Activated T-helper 1 cell treated with anti-CD3 and anti-CD28 coated beads, Interleukin-12 subunit alpha, Interleukin-12 subunit beta, Interleukin-2, Interleukin-4 antibody, amounts not matched to agents 30 ng/mL and 10 ng/mL and 1 ng/mL, durations not matched to agents 14 hours and 24 hours and 36 hours (primary cell): ENCODE measurements around the gene CRB2. TPM values are rescaled to one million over a fixed set of nuclear protein-coding genes. Genes with fewer than 3 reads are reported as not detected.
"Not testable (repeated sequence)": the region's sequence is repeated elsewhere in the genome, so short reads cannot be mapped to it uniquely, and the experiment has no call there.

Source experiments
- DNase-seq: peaks from one replicate; pipeline ENCODE4 v3.0.0; 2021; ENCODE audit warnings: low spot score
- H3K27ac Mint-ChIP-seq: one replicate; pipeline ENCODE4 v1.8.0; 2021; ENCODE audit warnings: mild to moderate bottlenecking, mixed read lengths
- H3K27me3 Mint-ChIP-seq: one replicate; pipeline ENCODE4 v1.8.0; 2022; ENCODE audit warnings: mild to moderate bottlenecking, moderate library complexity, mixed read lengths; ENCODE audit not compliant: insufficient read depth
- H3K36me3 Mint-ChIP-seq: one replicate; pipeline ENCODE4 v1.8.0; 2021; ENCODE audit warnings: low read depth, mixed read lengths
- H3K4me1 Mint-ChIP-seq: one replicate; pipeline ENCODE4 v1.8.0; 2021; ENCODE audit warnings: low read depth, mixed read lengths
- H3K4me3 Mint-ChIP-seq: one replicate; pipeline ENCODE4 v1.8.0; 2021; ENCODE audit warnings: mild to moderate bottlenecking, moderate library complexity, mixed read lengths
- H3K9me3 Mint-ChIP-seq: one replicate; pipeline ENCODE4 v1.8.0; 2021; ENCODE audit warnings: mixed read lengths
- intact Hi-C: fragments of 100-400 bp; cut with micrococcal nuclease; formaldehyde crosslinking; loops from one replicate; pipeline ENCODE4 v1.15.1; 2024
- total RNA-seq: library from RNA; stranded (reverse); gene quantifications from 2 replicates; pipeline ENCODE4 v1.2.3, GENCODE V29; 2022

The CRB2 gene
- total RNA-seq, 1 donor from 2014 or later, result not detected

GRCh38 chr9:123321616-123322272 lies 34.3 kb upstream of the CRB2 start:
- peaks cover 44% of the 10 kb centered on the region for H3K4me1 Mint-ChIP-seq

GRCh38 chr9:123322273-123323195 lies 33.5 kb upstream of the CRB2 start:
- no peaks in the 10 kb centered on the region for H3K9me3 Mint-ChIP-seq
- H3K36me3 Mint-ChIP-seq, result no peaks in the 10 kb centered on the region
- intact Hi-C loops, result loop anchor here (1.0 kb wide), 4 partner anchors 17 to 97 kb away; partner anchors contain the start of gene STRBP
- H3K4me3 Mint-ChIP-seq, result peak overlapping the region; percentile 70
- peaks cover 37% of the 10 kb centered on the region for H3K4me1 Mint-ChIP-seq
- DNase-seq, result peak; percentile 51
- H3K27ac Mint-ChIP-seq, result peak overlapping the region; percentile 80
- H3K27me3 Mint-ChIP-seq, result peaks cover 6% of the 10 kb centered on the region

More at GRCh38 chr9:123321616-123322272, 34.3 kb upstream of the CRB2 start:
- intact Hi-C loops, result loop anchor here (1.0 kb wide), 1 partner anchor 96 kb away; no protein-coding TSS in a partner anchor
- Mint-ChIP-seq H3K9me3 (no peaks in the 10 kb centered on the region), H3K27ac (peak overlapping the region; percentile 80), H3K27me3 (peaks cover 6% of the 10 kb centered on the region), H3K36me3 (no peaks in the 10 kb centered on the region), H3K4me3 (peak overlapping the region; percentile 70)
- no peak for DNase-seq

DNA sequence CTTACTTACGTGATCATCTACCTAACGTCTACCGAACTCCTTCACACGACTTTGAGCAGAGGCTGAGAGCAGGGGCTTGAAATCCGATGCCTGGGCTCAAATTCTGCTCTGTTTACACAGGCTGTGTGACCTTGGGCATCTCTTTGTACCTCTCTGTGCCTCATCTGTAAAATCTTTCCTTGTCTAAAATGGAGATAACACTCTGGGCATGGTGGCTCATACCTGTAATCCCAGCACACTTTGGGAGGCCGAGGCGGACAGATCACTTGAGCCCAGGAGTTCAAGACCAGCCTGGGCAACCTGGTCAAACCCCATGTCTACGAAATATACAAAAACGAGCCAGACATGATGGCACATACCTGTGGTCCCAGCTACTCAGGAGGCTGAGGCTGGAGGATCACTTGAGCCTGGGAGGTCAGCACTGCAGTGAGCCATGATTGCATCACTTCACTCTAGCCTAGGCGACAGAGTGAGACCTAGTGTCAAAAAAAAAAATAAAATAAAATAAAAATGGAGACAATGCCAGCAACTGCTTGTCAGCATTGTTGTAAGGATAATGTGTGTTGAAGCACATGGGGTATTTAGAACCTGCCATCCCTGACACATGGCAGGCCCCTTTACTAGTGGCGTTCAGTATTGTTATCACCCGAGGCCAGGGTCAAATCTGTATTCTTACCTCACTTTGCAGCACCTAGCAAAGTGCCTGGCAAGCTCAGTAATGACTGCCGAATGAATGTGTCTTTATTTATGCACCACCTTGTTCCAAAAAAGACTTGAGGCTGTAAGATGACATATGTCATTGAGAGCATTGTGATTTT lies 32.6 kb upstream of the CRB2 start:
- intact Hi-C loops, result loop anchor here (1.0 kb wide), 3 partner anchors 16 to 55 kb away; partner anchors contain the start of gene STRBP
- Mint-ChIP-seq H3K27me3 (peaks cover 6% of the 10 kb centered on the region), H3K4me1 (peaks cover 32% of the 10 kb centered on the region), H3K36me3 (no peaks in the 10 kb centered on the region), H3K9me3 (no peaks in the 10 kb centered on the region), H3K27ac (peak overlapping the region; percentile 80), H3K4me3 (peak overlapping the region; percentile 56)
- DNase-seq, result no peak

GRCh38 chr9:123324767-123325183 lies 31.2 kb upstream of the CRB2 start:
- Mint-ChIP-seq H3K9me3 (no peaks in the 10 kb centered on the region), H3K27me3 (peaks cover 3% of the 10 kb centered on the region), H3K4me3 (no peak overlapping the region), H3K4me1 (peaks cover 27% of the 10 kb centered on the region), H3K27ac (peak overlapping the region; percentile 23), H3K36me3 (no peaks in the 10 kb centered on the region)
- intact Hi-C loops, result no loop called here
- no peak for DNase-seq

GRCh38 chr9:123326187-123326586 lies 29.8 kb upstream of the CRB2 start:
- Mint-ChIP-seq H3K27me3 (peaks cover 3% of the 10 kb centered on the region), H3K27ac (no peak overlapping the region), H3K9me3 (no peaks in the 10 kb centered on the region), H3K4me1 (peaks cover 27% of the 10 kb centered on the region), H3K36me3 (no peaks in the 10 kb centered on the region), H3K4me3 (no peak overlapping the region)
- intact Hi-C loops, result no loop called here
- DNase-seq, result no peak

GRCh38 chr9:123326662-123327093 lies 29.3 kb upstream of the CRB2 start:
- intact Hi-C loops, result no loop called here

DNA sequence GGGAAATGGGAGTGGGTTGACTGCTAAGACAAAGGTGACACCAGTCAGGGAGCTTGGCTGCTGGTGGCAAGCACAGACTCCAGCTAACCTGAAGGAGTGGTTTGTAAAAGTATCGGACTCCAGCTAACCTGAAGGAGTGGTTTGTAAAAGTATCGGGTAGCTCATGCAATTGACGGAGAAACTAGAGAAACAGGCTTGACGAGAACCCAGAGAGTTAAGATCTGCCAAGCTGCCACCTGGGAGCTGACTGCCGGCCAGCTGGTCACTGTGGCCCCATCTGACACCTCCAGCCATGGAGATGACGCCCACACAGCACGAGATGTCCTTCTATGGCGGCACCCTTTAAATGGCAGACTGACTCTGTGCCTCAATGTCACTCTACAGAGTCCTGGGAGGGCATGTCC lies 28.3 kb upstream of the CRB2 start:
- DNase-seq, result no peak
- Mint-ChIP-seq H3K36me3 (no peaks in the 10 kb centered on the region), H3K27me3 (peaks cover 3% of the 10 kb centered on the region), H3K27ac (no peak overlapping the region), H3K4me1 (peaks cover 12% of the 10 kb centered on the region), H3K4me3 (no peak overlapping the region), H3K9me3 (no peaks in the 10 kb centered on the region)
- intact Hi-C loops, result no loop called here

More at GRCh38 chr9:123326662-123327093, 29.3 kb upstream of the CRB2 start:
- no peaks in the 10 kb centered on the region for H3K36me3 Mint-ChIP-seq
- H3K4me3 Mint-ChIP-seq, result no peak overlapping the region
- no peak for DNase-seq
- peaks cover 3% of the 10 kb centered on the region for H3K27me3 Mint-ChIP-seq
- H3K9me3 Mint-ChIP-seq, result no peaks in the 10 kb centered on the region
- H3K27ac Mint-ChIP-seq, result no peak overlapping the region
- H3K4me1 Mint-ChIP-seq, result peaks cover 23% of the 10 kb centered on the region

GRCh38 chr9:123329329-123329955 lies 26.6 kb upstream of the CRB2 start:
- no peak overlapping the region for H3K4me3 Mint-ChIP-seq
- no peak overlapping the region for H3K27ac Mint-ChIP-seq
- intact Hi-C loops, result no loop called here
- no peaks in the 10 kb centered on the region for H3K36me3 Mint-ChIP-seq
- H3K9me3 Mint-ChIP-seq, result no peaks in the 10 kb centered on the region
- DNase-seq, result no peak
- peaks cover 3% of the 10 kb centered on the region for H3K27me3 Mint-ChIP-seq
- peaks cover 9% of the 10 kb centered on the region for H3K4me1 Mint-ChIP-seq

DNA sequence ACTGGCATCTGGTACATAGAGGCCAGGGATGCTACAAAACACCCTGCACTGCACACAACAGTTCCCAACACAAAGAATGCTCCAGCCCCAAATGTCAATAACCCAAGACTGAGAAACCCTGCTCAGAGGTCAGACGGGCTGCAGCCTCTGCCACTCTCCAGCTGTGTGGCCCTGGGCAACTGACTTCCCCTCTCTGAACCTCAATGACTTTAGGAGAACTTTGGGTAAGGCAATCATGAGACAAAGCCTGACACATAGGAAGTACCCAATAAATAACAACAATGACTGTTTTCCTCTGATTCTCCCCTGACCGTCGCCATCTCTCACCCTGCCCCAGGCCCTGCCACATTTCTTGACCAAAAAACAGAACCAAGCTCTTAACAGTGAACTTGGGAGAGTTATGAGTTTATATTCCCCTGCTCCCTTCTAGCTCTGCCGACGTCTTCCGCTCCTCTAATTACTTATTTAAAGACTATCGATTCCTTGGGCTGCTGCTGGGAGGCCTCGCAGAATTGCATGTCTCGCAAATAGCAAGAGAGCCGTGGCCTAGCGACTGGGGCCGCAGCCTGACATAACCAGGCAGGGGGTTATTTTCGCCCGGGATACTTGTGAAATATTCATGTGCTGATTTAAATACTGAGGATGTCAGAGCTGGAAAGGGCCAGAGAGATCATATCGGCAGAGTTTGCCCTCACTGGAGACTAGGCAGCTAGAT lies 24.5 kb upstream of the CRB2 start:
- intact Hi-C loops, result loop anchor here (10.0 kb wide), 1 partner anchor 927 kb away; no protein-coding TSS in a partner anchor
- Mint-ChIP-seq H3K27ac (no peak overlapping the region), H3K4me1 (peaks cover 8% of the 10 kb centered on the region), H3K4me3 (no peak overlapping the region), H3K36me3 (no peaks in the 10 kb centered on the region), H3K27me3 (no peaks in the 10 kb centered on the region), H3K9me3 (no peaks in the 10 kb centered on the region)
- no peak for DNase-seq

DNA sequence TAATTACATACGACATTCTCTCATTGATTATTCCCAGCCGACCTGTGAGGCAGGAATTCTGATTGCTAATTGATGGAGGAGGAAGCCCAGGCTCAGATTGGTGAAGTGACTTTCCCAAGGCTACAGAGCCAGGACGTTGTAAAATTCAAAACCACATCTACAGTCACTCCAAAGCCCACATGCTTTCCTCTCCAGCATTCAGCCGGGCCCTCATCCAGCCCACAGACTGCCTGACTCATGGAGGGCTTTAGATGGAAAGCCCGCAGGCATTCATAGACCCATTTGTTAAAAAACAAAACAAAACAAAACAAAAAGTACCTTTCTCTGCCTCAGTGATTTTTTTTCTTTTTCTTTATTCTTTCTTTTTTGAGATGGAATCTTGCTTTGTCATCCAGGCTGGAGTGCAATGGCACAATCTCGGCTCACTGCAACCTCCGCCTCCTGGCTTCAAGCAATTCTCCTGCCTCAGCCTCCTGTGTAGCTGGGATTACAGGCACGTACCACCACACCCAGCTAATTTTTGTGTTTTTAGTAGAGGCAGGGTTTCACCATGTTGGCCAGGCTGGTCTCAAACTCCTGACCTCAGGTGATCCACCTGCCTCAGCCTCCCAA lies 22.8 kb upstream of the CRB2 start:
- H3K4me1 Mint-ChIP-seq, H3K9me3 Mint-ChIP-seq, H3K27me3 Mint-ChIP-seq, H3K27ac Mint-ChIP-seq, H3K36me3 Mint-ChIP-seq, H3K4me3 Mint-ChIP-seq, DNase-seq: not testable (repeated sequence)
- intact Hi-C loops, result loop anchor here (10.0 kb wide), 1 partner anchor 928 kb away; no protein-coding TSS in a partner anchor

- no peaks in the 10 kb centered on the region for H3K27me3 Mint-ChIP-seq
- intact Hi-C loops, result loop anchor here (5.0 to 10.0 kb wide), 3 partner anchors 507 to 1242 kb away; partner anchors contain the start of genes PDCL and TTLL11
- no peaks in the 10 kb centered on the region for H3K9me3 Mint-ChIP-seq
- peaks cover 23% of the 10 kb centered on the region for H3K4me1 Mint-ChIP-seq
- DNase-seq, result no peak
- H3K36me3 Mint-ChIP-seq, result no peaks in the 10 kb centered on the region
- no peak overlapping the region for H3K27ac Mint-ChIP-seq
- H3K4me3 Mint-ChIP-seq, result no peak overlapping the region
Measured at GRCh38 chr9:123334639-123335038, 21.4 kb upstream of the CRB2 start.
